ENCODE data around the gene TEX13D.
"Not testable (repeated sequence)": the region's sequence is repeated elsewhere in the genome, so short reads cannot be mapped to it uniquely, and the experiment has no call there.

The TEX13D gene

GRCh38 chrX:124332481-124333424 is at the start of gene TEX13D:
Gene TEX13D, plus strand, starts transcription at chrX:124332660. Its CDS starts 258 bp downstream, at chrX:124332918.
- DNase-seq (ENCODE audit: low read depth in 2 of 2), result no peak

GRCh38 chrX:124289443-124289842 is 43.0 kb upstream of the TEX13D start:
- no peak for DNase-seq (ENCODE audit: low read depth in 2 of 2)

- DNase-seq (ENCODE audit: low read depth in 2 of 2), result no peak
Observed at GRCh38 chrX:124293810-124294209, 38.6 kb upstream of the TEX13D start.

GRCh38 chrX:124299323-124299722 is 33.1 kb upstream of the TEX13D start:
- not testable (repeated sequence) for DNase-seq (ENCODE audit: low read depth in 2 of 2)

- no peak for DNase-seq (ENCODE audit: low read depth in 2 of 2)
Observed at GRCh38 chrX:124300405-124300804, 32.1 kb upstream of the TEX13D start.

- DNase-seq (ENCODE audit: low read depth in 2 of 2), result no peak
Observed at GRCh38 chrX:124307253-124307907, 25.1 kb upstream of the TEX13D start.

- no peak for DNase-seq (ENCODE audit: low read depth in 2 of 2)
Observed at GRCh38 chrX:124325732-124326131, 6.7 kb upstream of the TEX13D start.

- no peak for DNase-seq (ENCODE audit: low read depth in 2 of 2)
Observed at GRCh38 chrX:124328765-124329164, 3.7 kb upstream of the TEX13D start.

- no peak for DNase-seq (ENCODE audit: low read depth in 2 of 2)
Observed at GRCh38 chrX:124333862-124334261, 1.4 kb downstream of the TEX13D start.

- not testable (repeated sequence) for DNase-seq (ENCODE audit: low read depth in 2 of 2)
Observed at GRCh38 chrX:124334555-124334954, 2.1 kb downstream of the TEX13D start.

GRCh38 chrX:124335598-124335997 is 3.1 kb downstream of the TEX13D start:
- no peak for DNase-seq (ENCODE audit: low read depth in 2 of 2)

GRCh38 chrX:124337916-124338315 is 5.5 kb downstream of the TEX13D start:
- DNase-seq (ENCODE audit: low read depth in 2 of 2), result no peak

- DNase-seq (ENCODE audit: low read depth in 2 of 2), result no peak
Observed at GRCh38 chrX:124338733-124339514, 6.5 kb downstream of the TEX13D start.

- no peak for DNase-seq (ENCODE audit: low read depth in 2 of 2)
Observed at GRCh38 chrX:124341396-124342132, 9.1 kb downstream of the TEX13D start.

- DNase-seq (ENCODE audit: low read depth in 2 of 2), result no peak
Observed at GRCh38 chrX:124342174-124342867, 9.9 kb downstream of the TEX13D start.

- DNase-seq (ENCODE audit: low read depth in 2 of 2), result no peak
Observed at GRCh38 chrX:124343016-124343415, 10.6 kb downstream of the TEX13D start.

GRCh38 chrX:124344246-124344645 is 11.8 kb downstream of the TEX13D start:
- no peak for DNase-seq (ENCODE audit: low read depth in 2 of 2)

- DNase-seq (ENCODE audit: low read depth in 2 of 2), result no peak
Observed at GRCh38 chrX:124346117-124346876, 13.8 kb downstream of the TEX13D start, which contains the start of gene SH2D1A. Gene SH2D1A, plus strand, starts transcription at chrX:124346563. Its CDS starts 80 bp downstream, at chrX:124346643.

- DNase-seq (ENCODE audit: low read depth in 2 of 2), result no peak
Observed at GRCh38 chrX:124346877-124347241, 14.4 kb downstream of the TEX13D start.

- DNase-seq (ENCODE audit: low read depth in 2 of 2), result no peak
Observed at GRCh38 chrX:124347242-124347641, 14.8 kb downstream of the TEX13D start.

All from stimulated activated CD4-positive, alpha-beta T cell treated with anti-CD3 and anti-CD28 coated beads, Interleukin-4, amount 100 ng/mL, for 48 hours (primary cell).